GM19238 (cell line): Measurements from ENCODE around the gene PNPLA7.
A peak's percentile ranks its signal among the peaks of the same experiment; 100 is the strongest.

Experiments used
- DNase-seq: peaks from one replicate; pipeline ENCODE4 v3.0.0; 2011; ENCODE audit warnings: low spot score; ENCODE audit not compliant: insufficient read length

Gene PNPLA7

GRCh38 chr9:137496601-137497375 is 53.4 kb downstream of the PNPLA7 start:
- no peak for DNase-seq

- no peak for DNase-seq
Measured at GRCh38 chr9:137494550-137495351, 55.5 kb downstream of the PNPLA7 start.

- no peak for DNase-seq
Measured at GRCh38 chr9:137494104-137494544, 56.1 kb downstream of the PNPLA7 start.

GRCh38 chr9:137493364-137494103 is 56.7 kb downstream of the PNPLA7 start:
- no peak for DNase-seq

GRCh38 chr9:137492464-137493363 is 57.5 kb downstream of the PNPLA7 start:
- no peak for DNase-seq

GRCh38 chr9:137491735-137492432 is 58.3 kb downstream of the PNPLA7 start:
- no peak for DNase-seq

- no peak for DNase-seq
Measured at GRCh38 chr9:137490532-137491186, 59.5 kb downstream of the PNPLA7 start.

- no peak for DNase-seq
Measured at GRCh38 chr9:137488906-137489305, 61.3 kb downstream of the PNPLA7 start.

- DNase-seq, result no peak
Measured at GRCh38 chr9:137488327-137488653, 61.9 kb downstream of the PNPLA7 start.

GRCh38 chr9:137487454-137488326 is 62.5 kb downstream of the PNPLA7 start:
- DNase-seq, result no peak

- no peak for DNase-seq
Measured at GRCh38 chr9:137486545-137487453, 63.4 kb downstream of the PNPLA7 start.

- DNase-seq, result no peak
Measured at GRCh38 chr9:137486141-137486490, 64.1 kb downstream of the PNPLA7 start.

GRCh38 chr9:137485343-137486140 is 64.7 kb downstream of the PNPLA7 start:
- DNase-seq, result no peak

GRCh38 chr9:137484551-137485315 is 65.5 kb downstream of the PNPLA7 start:
- no peak for DNase-seq

GRCh38 chr9:137482094-137482781 is 68.0 kb downstream of the PNPLA7 start:
- DNase-seq, result peak; percentile 48
